H1 (cell line): ENCODE results near the gene IL5. TPM values are rescaled to one million over a fixed set of nuclear protein-coding genes. Genes with fewer than 3 reads are reported as not detected.

Experiments used
- CTCF ChIA-PET: fragments of 300-600 bp; sonication (Branson Sonifier 250); formaldehyde crosslinking; loops from one replicate; lab custom pipeline; 2021; ENCODE audit not compliant: partially characterized antibody; lab: Charles Lee
- POLR2A ChIA-PET: fragments of 300-600 bp; sonication (Branson Sonifier 250); formaldehyde crosslinking; loops from one replicate; lab custom pipeline; 2021; ENCODE audit warnings: inconsistent platforms; ENCODE audit not compliant: partially characterized antibody; lab: Charles Lee
- DNase-seq, 2 experiments: peaks; one replicate each; pipeline versions ENCODE4 v3.0.0 to v3.0.0-alpha.2; 2010 to 2022; ENCODE audit warnings: low spot score in 2 of 2, low read depth in 1 of 2, mixed read lengths in 1 of 2
- FAIRE-seq: peaks from 2 replicates; lab custom pipeline; 2011; peaks lifted over from hg19 to GRCh38; lab: Jason Lieb, UNC
- H2AFZ ChIP-seq: 2 replicates; pipeline ENCODE4 v1.8.1; 2012; ENCODE audit warnings: low read length, inconsistent platforms
- H2AK5ac ChIP-seq: 2 replicates; pipeline ENCODE4 v1.6.1; 2013; ENCODE audit warnings: low read depth, low read length
- H2BK120ac ChIP-seq: replicated peaks from 2 replicates; pipeline ENCODE3; 2013; ENCODE audit warnings: low read depth, low read length, inconsistent platforms
- H2BK12ac ChIP-seq: 2 replicates; pipeline ENCODE4 v1.6.1; 2013; ENCODE audit warnings: low read depth, low read length
- H2BK15ac ChIP-seq: 2 replicates; pipeline ENCODE4 v1.6.1; 2013; ENCODE audit warnings: low read length
- H2BK20ac ChIP-seq: 2 replicates; pipeline ENCODE4 v1.6.1; 2013; ENCODE audit warnings: low read length
- H2BK5ac ChIP-seq: 2 replicates; pipeline ENCODE4 v1.6.1; 2013; ENCODE audit warnings: low read depth, low read length
- H3K14ac ChIP-seq: 2 replicates; pipeline ENCODE4 v1.6.1; 2013; ENCODE audit warnings: inconsistent platforms; ENCODE audit not compliant: insufficient read length
- H3K18ac ChIP-seq: 2 replicates; pipeline ENCODE4 v1.6.1; 2013; ENCODE audit warnings: low read length; ENCODE audit errors: extremely low read depth
- H3K23ac ChIP-seq: 2 replicates; pipeline ENCODE4 v1.6.1; 2013; ENCODE audit warnings: inconsistent platforms; ENCODE audit not compliant: insufficient read length
- H3K23me2 ChIP-seq: 2 replicates; pipeline ENCODE4 v1.6.1; 2013; ENCODE audit warnings: low read depth, low read length
- H3K27ac ChIP-seq: 2 replicates; pipeline ENCODE4 v1.6.1; 2011; ENCODE audit warnings: low read depth, low read length, inconsistent platforms
- H3K27me3 ChIP-seq, 4 experiments: replicated peaks in 1 of 4; 1 replicate in 1 of 4; 2 replicates in 3 of 4; pipeline versions ENCODE4 v1.6.1 to v1.8.1; 2011 to 2013; ENCODE audit warnings: low read length in 3 of 4, mild to moderate bottlenecking in 3 of 4, inconsistent platforms in 2 of 4, mixed read lengths in 2 of 4, moderate library complexity in 1 of 4; ENCODE audit not compliant: control insufficient read depth in 3 of 4, insufficient read depth in 3 of 4; ENCODE audit errors: extremely low read depth in 1 of 4
- H3K36me3 ChIP-seq, 4 experiments: 2 replicates each; pipeline versions ENCODE4 v1.6.1 to v1.8.1; 2011 to 2013; ENCODE audit warnings: mild to moderate bottlenecking in 4 of 4, low read length in 3 of 4, moderate library complexity in 2 of 4, control low read depth in 1 of 4, inconsistent platforms in 1 of 4; ENCODE audit not compliant: insufficient read depth in 4 of 4, control insufficient read depth in 2 of 4
- H3K4ac ChIP-seq: replicated peaks from 2 replicates; pipeline ENCODE3; 2013; ENCODE audit warnings: low read length, low read depth, mixed read lengths, inconsistent platforms; ENCODE audit not compliant: insufficient read length
- H3K4me1 ChIP-seq, 4 experiments: replicated peaks in 1 of 4; 1 replicate in 1 of 4; 2 replicates in 3 of 4; pipeline versions ENCODE4 v1.6.1 to v1.8.1; 2011 to 2013; ENCODE audit warnings: low read length in 3 of 4, inconsistent platforms in 2 of 4, mixed read lengths in 1 of 4; ENCODE audit not compliant: insufficient read depth in 4 of 4, control insufficient read depth in 3 of 4
- H3K4me2 ChIP-seq, 2 experiments: 2 replicates each; pipeline versions ENCODE4 v1.6.1 to v1.8.1; 2011 to 2013; ENCODE audit warnings: low read depth in 2 of 2, low read length in 2 of 2, control low read depth in 1 of 2, inconsistent platforms in 1 of 2, mild to moderate bottlenecking in 1 of 2; ENCODE audit not compliant: insufficient read depth in 1 of 2
- H3K4me3 ChIP-seq, 4 experiments: fragments of 200-600, 300-600 bp in 1 of 4; sonication (generic), shearing (Covaris generic), sonication (Bioruptor Twin) in 1 of 4; 2 replicates each; pipeline versions ENCODE4 v1.5.1 to v1.8.1; 2011 to 2016; ENCODE audit warnings: low read length in 4 of 4, low read depth in 3 of 4, control low read depth in 2 of 4, inconsistent platforms in 2 of 4, mild to moderate bottlenecking in 2 of 4, mixed read lengths in 1 of 4, moderate library complexity in 1 of 4; ENCODE audit not compliant: insufficient read depth in 2 of 4; ENCODE audit errors: extremely low read depth in 1 of 4
- H3K56ac ChIP-seq: replicated peaks from 2 replicates; pipeline ENCODE3; 2013; ENCODE audit warnings: low read depth, mild to moderate bottlenecking, mixed read lengths, low read length, inconsistent platforms; ENCODE audit not compliant: insufficient read length
- H3K79me1 ChIP-seq: 2 replicates; pipeline ENCODE4 v1.6.1; 2013; ENCODE audit warnings: low read depth, low read length, control low read depth
- H3K79me2 ChIP-seq, 2 experiments: 2 replicates each; pipeline versions ENCODE4 v1.6.1 to v1.8.1; 2012 to 2013; ENCODE audit warnings: low read length in 2 of 2, mild to moderate bottlenecking in 2 of 2, inconsistent platforms in 1 of 2; ENCODE audit not compliant: insufficient read depth in 2 of 2, control insufficient read depth in 1 of 2
- H3K9ac ChIP-seq, 4 experiments: replicated peaks in 1 of 4; 1 replicate in 1 of 4; 2 replicates in 3 of 4; pipeline versions ENCODE4 v1.6.1 to v1.8.1; 2011 to 2013; ENCODE audit warnings: low read depth in 3 of 4, low read length in 3 of 4, control low read depth in 2 of 4, mild to moderate bottlenecking in 2 of 4, moderate library complexity in 2 of 4, inconsistent platforms in 1 of 4; ENCODE audit errors: extremely low read depth in 1 of 4
- H3K9me3 ChIP-seq, 2 experiments: 2 replicates each; pipeline versions ENCODE4 v1.6.1 to v1.8.1; 2012 to 2013; ENCODE audit warnings: mild to moderate bottlenecking in 2 of 2, moderate library complexity in 2 of 2, control low read depth in 1 of 2, inconsistent platforms in 1 of 2, low read depth in 1 of 2, low read length in 1 of 2, mixed read lengths in 1 of 2; ENCODE audit not compliant: insufficient read depth in 2 of 2
- H4K20me1 ChIP-seq, 2 experiments: replicated peaks in 1 of 2; 2 replicates each; pipeline versions ENCODE3 to v1.8.1; 2011 to 2013; ENCODE audit warnings: inconsistent platforms in 2 of 2, low read length in 2 of 2, mild to moderate bottlenecking in 1 of 2; ENCODE audit not compliant: insufficient read depth in 2 of 2, control insufficient read depth in 1 of 2
- H4K5ac ChIP-seq: 2 replicates; pipeline ENCODE4 v1.6.1; 2013; ENCODE audit warnings: low read length, low read depth, mixed read lengths, inconsistent platforms; ENCODE audit not compliant: insufficient read length
- H4K8ac ChIP-seq: 2 replicates; pipeline ENCODE4 v1.8.0; 2013; ENCODE audit warnings: mild to moderate bottlenecking, moderate library complexity, low read length, inconsistent platforms; ENCODE audit not compliant: insufficient read depth; ENCODE audit errors: extremely low read depth
- H4K91ac ChIP-seq: replicated peaks from 2 replicates; pipeline ENCODE3; 2013; ENCODE audit warnings: low read length, mixed read lengths, inconsistent platforms; ENCODE audit not compliant: insufficient read length
- GABPA ChIP-seq: IDR thresholded peaks from 2 replicates; pipeline ENCODE4 v1.6.1; 2011; ENCODE audit warnings: mild to moderate bottlenecking, low read length, moderate library complexity, borderline replicate concordance; ENCODE audit not compliant: insufficient read depth
- NRF1 ChIP-seq: IDR thresholded peaks from 2 replicates; pipeline ENCODE4 v1.6.1; 2011; ENCODE audit warnings: mild to moderate bottlenecking, low read depth, low read length, improper control_type of control experiment
- RBBP5 ChIP-seq: IDR thresholded peaks from 2 replicates; pipeline ENCODE4 v1.7.1; 2012; ENCODE audit warnings: low read depth, mild to moderate bottlenecking, inconsistent platforms, low read length, moderate library complexity, borderline replicate concordance
- RNF2 ChIP-seq: fragments of 200-900, 300-1000 bp; sonication (generic); IDR thresholded peaks from 2 replicates; pipeline ENCODE4 v1.7.1; 2016; ENCODE audit warnings: borderline replicate concordance, low read depth, mild to moderate bottlenecking, antibody characterized with exemption, low read length; ENCODE audit not compliant: poor library complexity, severe bottlenecking; ENCODE audit errors: missing control alignments
- SP2 ChIP-seq: IDR thresholded peaks from 2 replicates; pipeline ENCODE4 v1.6.1; 2012; ENCODE audit warnings: mild to moderate bottlenecking, low read length, inconsistent platforms
- SUZ12 ChIP-seq: fragments of 200-600 bp; sonication (generic); IDR thresholded peaks from 2 replicates; pipeline ENCODE4 v1.6.1; 2012; ENCODE audit warnings: mild to moderate bottlenecking, inconsistent platforms, low read length, moderate library complexity, mixed read lengths
- WGBS, 2 experiments: shearing (Covaris generic) in 1 of 2; methylation state at CpG; one replicate each; pipeline versions ENCODE4 v1.1.6 to v1.1.7; 2013 to 2015; ENCODE audit warnings: low lambda C conversion rate in 2 of 2, mixed read lengths in 2 of 2, inconsistent platforms in 1 of 2, low coverage in 1 of 2, missing lambda C conversion rate in 1 of 2; ENCODE audit not compliant: insufficient replicate concordance in 2 of 2, insufficient coverage in 1 of 2, insufficient read length in 1 of 2; ENCODE audit errors: extremely low coverage in 1 of 2, missing lambda C conversion rate in 1 of 2; 5-methylcytosine and 5-hydroxymethylcytosine counted together
- polyA plus RNA-seq, 7 experiments: library from polyadenylated mRNA; depleted of rRNA in 3 of 7; stranded (reverse) in 5 of 7; unstranded in 2 of 7; fragments of >200 nt in 5 of 7; fragments of 200-250 nt in 2 of 7; gene quantifications; 1 replicate in 5 of 7; 2 replicates in 1 of 7; 4 replicates in 1 of 7; pipeline versions ENCODE4 v1.2.1 to v1.2.3, GENCODE V29; 2011 to 2013; ENCODE audit warnings: missing spikeins in 2 of 7, mixed read lengths in 2 of 7
- total RNA-seq: library from RNA; stranded (reverse); fragmentation: NEBNext Ultra II Directional; extraction: Animal tissue kit (Norgen Biotek cat#: 25700); gene quantifications from 2 replicates; pipeline ENCODE4 v1.2.1, GENCODE V29; 2021
- TF ChIP-seq, protein P1 (sequence below): IDR thresholded peaks from 2 replicates; pipeline ENCODE4 v1.6.1; 2012; ENCODE audit warnings: inconsistent platforms

The IL5 gene
- total and polyA plus RNA-seq, 2 of the 8 experiments (the other 6 are each of a cell fraction or from before 2014, with no cell fraction given), result not detected

GRCh38 chr5:132547269-132547668, 3.9 kb upstream of the IL5 start:
- Histone ChIP-seq H3K79me2 (no peaks in the 10 kb centered on the region), H2BK15ac (no peak overlapping the region), H3K18ac (no peak overlapping the region), H2BK5ac (no peak overlapping the region), H2BK12ac (no peak overlapping the region), H3K56ac (no peak overlapping the region), H4K5ac (no peak overlapping the region), H3K23ac (no peak overlapping the region), H4K8ac (no peak overlapping the region), H2BK20ac (no peak overlapping the region), H3K27ac (no peak overlapping the region), H3K9ac (no peak overlapping the region), H4K20me1 (no peaks in the 10 kb centered on the region), H3K23me2 (no peaks in the 10 kb centered on the region), H4K91ac (no peak overlapping the region), H3K4me3 (no peak overlapping the region), H2AK5ac (no peak overlapping the region), H3K9me3 (no peaks in the 10 kb centered on the region), H3K14ac (no peak overlapping the region), H2BK120ac (no peak overlapping the region), H3K36me3 (no peaks in the 10 kb centered on the region), H3K4me2 (no peak overlapping the region), H2AFZ (no peak overlapping the region), H3K4me1 (no peaks in the 10 kb centered on the region), H3K79me1 (no peaks in the 10 kb centered on the region), H3K4ac (no peak overlapping the region), H3K27me3 (no peaks in the 10 kb centered on the region; a peak in 1 of 7 replicates)
- POLR2A ChIA-PET, result no interaction called here
- FAIRE-seq, result no peak
- DNase-seq, result no peak
- WGBS, 2 experiments, result 85% methylated on average over 2 of the region's 2 CpGs; no CpG with 5 or more reads in 1 of the 2 experiments
- CTCF ChIA-PET, result interaction anchor here (0.6 to 3.6 kb wide), 3 partner anchors 20 to 364 kb away, joined by 3 to 27 read pairs (median 20); no protein-coding TSS in a partner anchor
- no peak for TF ChIP-seq RBBP5
- TF ChIP-seq, protein P1, sequence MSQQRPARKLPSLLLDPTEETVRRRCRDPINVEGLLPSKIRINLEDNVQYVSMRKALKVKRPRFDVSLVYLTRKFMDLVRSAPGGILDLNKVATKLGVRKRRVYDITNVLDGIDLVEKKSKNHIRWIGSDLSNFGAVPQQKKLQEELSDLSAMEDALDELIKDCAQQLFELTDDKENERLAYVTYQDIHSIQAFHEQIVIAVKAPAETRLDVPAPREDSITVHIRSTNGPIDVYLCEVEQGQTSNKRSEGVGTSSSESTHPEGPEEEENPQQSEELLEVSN, result no peak
- no peak for TF ChIP-seq SUZ12
- no peak for TF ChIP-seq NRF1
- TF ChIP-seq GABPA, result no peak
- no peak for TF ChIP-seq SP2
- no peak for TF ChIP-seq RNF2
